Muscle layer of duodenum (tissue), 2 donors: ENCODE measurements around the gene CTPS1.

Experiments
- H3K27ac ChIP-seq: one replicate; pipeline ENCODE4 v1.7.0; 2013; ENCODE audit warnings: mild to moderate bottlenecking, low read length
- H3K27me3 ChIP-seq: one replicate; pipeline ENCODE4 v1.7.0; 2013; ENCODE audit warnings: low read depth, mild to moderate bottlenecking, control low read depth, low read length
- H3K36me3 ChIP-seq, 2 donors: one replicate each; pipeline ENCODE4 v1.7.0; 2013; ENCODE audit warnings: low read length in 2 of 2, control low read depth in 1 of 2, mild to moderate bottlenecking in 1 of 2; ENCODE audit not compliant: insufficient read depth in 2 of 2, control insufficient read depth in 1 of 2
- H3K4me1 ChIP-seq, 2 donors: one replicate each; pipeline ENCODE4 v1.7.0; 2013; ENCODE audit warnings: low read length in 2 of 2, mild to moderate bottlenecking in 2 of 2, control low read depth in 1 of 2, moderate library complexity in 1 of 2; ENCODE audit not compliant: insufficient read depth in 2 of 2, control insufficient read depth in 1 of 2
- H3K4me3 ChIP-seq, 2 donors: one replicate each; pipeline ENCODE4 v1.7.0; 2013; ENCODE audit warnings: low read length in 2 of 2, low read depth in 1 of 2, mild to moderate bottlenecking in 1 of 2
- H3K9me3 ChIP-seq, 2 donors: one replicate each; pipeline ENCODE4 v1.7.0; 2013; ENCODE audit warnings: low read length in 2 of 2, control low read depth in 1 of 2, mild to moderate bottlenecking in 1 of 2; ENCODE audit not compliant: control insufficient read depth in 1 of 2
- donor health status: healthy.

CTPS1 gene

DNA sequence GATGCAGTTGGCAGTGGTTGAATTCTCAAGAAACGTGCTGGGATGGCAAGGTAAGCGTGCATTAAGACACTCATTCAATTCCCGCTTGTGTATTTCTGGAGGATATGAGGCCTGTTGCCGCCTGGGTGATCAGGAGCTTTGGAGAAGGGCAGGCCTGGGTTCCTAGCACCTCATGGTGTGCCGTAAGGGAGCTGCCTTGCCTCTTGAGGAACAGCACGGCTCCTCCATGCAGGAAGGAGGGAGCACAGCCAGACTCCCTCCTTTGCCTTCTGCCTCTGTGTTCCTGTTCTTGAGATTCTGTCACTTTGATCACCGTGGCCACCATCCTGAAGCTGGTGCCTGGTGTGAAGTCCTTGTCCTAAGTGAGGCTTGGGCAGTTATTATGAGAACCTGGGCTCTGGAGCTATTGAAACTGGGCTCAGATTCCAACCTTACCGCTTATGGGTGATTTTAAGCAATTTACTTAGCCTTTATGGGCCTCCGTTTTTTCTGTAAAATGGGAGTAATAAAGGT lies 23.7 kb downstream of the CTPS1 start:
- peaks cover 11 to 22% of the 10 kb centered on the region in 2 donors for H3K4me1 ChIP-seq
- H3K4me3 ChIP-seq, result no peak overlapping the region
- no peaks in the 10 kb centered on the region for H3K9me3 ChIP-seq
- no peaks in the 10 kb centered on the region for H3K27me3 ChIP-seq
- peaks cover 47 to 55% of the 10 kb centered on the region in 2 donors for H3K36me3 ChIP-seq
- no peak overlapping the region for H3K27ac ChIP-seq

DNA sequence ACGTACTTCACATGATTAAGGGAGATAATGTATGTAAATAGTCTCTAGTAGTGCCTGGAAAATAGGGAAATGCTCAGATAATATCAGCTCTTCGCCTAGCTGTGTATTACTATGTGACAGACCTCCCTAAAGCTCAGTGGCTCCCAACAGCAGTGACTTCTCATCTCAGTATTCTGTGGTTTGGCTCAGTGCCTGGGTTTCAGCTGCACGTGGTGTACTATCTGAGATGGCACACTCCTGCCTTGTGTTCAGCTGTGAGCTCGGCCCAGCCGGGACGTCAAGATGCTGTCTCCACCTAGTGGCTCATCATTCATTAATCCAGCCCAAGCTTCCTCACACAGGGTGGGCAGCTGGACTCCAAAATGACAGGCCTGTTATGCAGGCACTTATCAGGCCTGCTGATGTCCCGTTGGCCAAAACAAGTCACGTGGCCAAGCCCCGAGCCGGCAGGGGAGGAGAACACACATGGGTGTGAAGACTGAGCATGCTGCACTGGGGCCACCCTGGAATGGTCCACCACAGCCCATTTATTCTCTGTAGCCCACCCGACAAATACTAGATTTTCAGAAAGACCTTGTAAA lies 24.2 kb downstream of the CTPS1 start:
- Histone ChIP-seq H3K27ac (no peak overlapping the region), H3K4me1 (peaks cover 11 to 22% of the 10 kb centered on the region in 2 donors), H3K27me3 (no peaks in the 10 kb centered on the region), H3K9me3 (no peaks in the 10 kb centered on the region), H3K36me3 (peaks cover 49 to 54% of the 10 kb centered on the region in 2 donors), H3K4me3 (no peak overlapping the region)

DNA sequence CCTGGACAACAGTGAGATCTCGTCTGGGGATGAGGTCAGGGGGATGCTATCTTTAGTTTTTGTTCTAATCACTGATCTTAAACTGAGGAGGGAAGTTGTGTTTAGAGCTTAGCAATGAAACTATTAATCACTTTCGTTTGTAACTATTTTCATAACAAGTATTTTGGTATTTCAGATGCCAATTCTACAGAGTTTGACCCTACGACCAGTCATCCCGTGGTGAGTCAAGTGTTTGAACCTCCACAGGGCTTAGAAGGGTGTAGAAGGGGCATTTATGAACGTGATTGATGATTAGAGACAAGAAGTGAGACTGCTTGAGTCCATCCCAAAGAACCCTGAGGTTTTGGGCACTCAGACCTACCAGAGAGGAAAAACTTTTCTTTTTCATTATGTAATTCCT lies 26.4 kb downstream of the CTPS1 start:
- peaks cover 11 to 22% of the 10 kb centered on the region in 2 donors for H3K4me1 ChIP-seq
- H3K4me3 ChIP-seq, result no peak overlapping the region
- H3K36me3 ChIP-seq, result peaks cover 60 to 65% of the 10 kb centered on the region in 2 donors
- no peaks in the 10 kb centered on the region for H3K27me3 ChIP-seq
- no peak overlapping the region for H3K27ac ChIP-seq
- H3K9me3 ChIP-seq, result no peaks in the 10 kb centered on the region

DNA sequence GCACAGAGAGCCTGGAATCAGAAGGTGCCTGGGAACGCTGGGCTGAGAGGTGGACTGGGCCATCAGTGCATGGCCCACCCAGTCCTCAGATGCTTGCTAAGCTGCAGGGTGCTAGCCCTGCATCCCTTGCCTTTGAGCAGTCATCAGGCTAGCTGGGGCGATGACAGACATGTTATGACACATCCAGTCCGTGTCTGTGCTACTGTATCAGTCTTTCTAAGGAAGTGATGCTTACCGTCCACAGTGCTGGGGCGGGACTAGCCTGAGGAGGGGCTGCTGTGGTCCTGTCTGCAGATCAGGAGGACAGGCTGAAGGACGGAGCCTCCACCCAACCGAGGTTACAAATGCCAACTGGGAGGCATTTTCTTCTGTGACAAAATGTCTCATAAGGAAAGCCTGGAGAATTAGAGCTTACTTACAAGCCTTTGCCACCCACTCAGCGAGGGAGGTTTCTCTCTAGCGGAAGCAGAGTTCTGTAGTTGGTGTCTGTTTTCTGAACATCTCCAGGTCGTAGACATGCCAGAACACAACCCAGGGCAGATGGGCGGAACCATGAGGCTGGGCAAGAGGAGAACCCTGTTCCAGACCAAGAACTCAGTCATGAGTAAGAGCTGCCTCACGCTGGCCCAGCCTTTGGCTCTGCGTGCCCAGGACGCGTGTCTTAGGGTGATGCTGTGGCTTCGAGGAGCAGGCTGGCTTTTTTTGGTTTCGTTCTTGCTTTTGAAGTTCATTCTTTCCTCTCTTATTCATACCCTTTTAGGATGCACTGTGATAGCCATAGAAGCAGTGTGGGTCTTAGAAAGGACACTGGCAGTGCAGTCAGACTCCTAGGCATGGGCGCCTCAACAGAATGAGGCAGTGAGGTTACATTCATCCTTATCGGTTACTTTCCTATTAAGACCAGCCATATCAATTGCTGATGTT lies 27.7 kb downstream of the CTPS1 start:
- H3K9me3 ChIP-seq, result no peaks in the 10 kb centered on the region
- no peaks in the 10 kb centered on the region for H3K27me3 ChIP-seq
- H3K36me3 ChIP-seq, result peaks cover 66 to 67% of the 10 kb centered on the region in 2 donors

DNA sequence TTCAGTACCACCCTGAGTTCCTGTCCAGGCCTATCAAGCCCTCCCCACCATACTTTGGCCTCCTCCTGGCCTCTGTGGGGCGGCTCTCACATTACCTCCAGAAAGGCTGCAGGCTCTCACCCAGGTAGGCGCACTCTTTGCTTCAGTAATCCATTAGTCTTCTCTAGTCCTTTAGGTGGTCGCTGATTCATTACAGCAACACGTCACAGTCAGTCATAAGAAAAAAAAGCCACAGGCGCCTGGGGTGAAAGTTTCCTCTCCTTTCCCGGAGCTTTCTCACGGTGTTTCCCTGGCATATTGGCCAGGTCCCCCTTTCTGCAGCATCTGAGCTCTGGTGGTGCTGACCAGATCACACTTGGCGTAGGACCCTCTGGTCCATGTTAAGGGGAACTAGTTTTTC lies 30.0 kb downstream of the CTPS1 start:
- Histone ChIP-seq H3K4me3 (no peak overlapping the region), H3K36me3 (peaks cover 67 to 69% of the 10 kb centered on the region in 2 donors), H3K27me3 (no peaks in the 10 kb centered on the region), H3K4me1 (no peaks in the 10 kb centered on the region), H3K27ac (no peak overlapping the region), H3K9me3 (no peaks in the 10 kb centered on the region)

More for the DNA sequence above, 27.7 kb downstream of the CTPS1 start:
- H3K4me3 ChIP-seq, result no peak overlapping the region
- H3K4me1 ChIP-seq, result peaks cover 11 to 18% of the 10 kb centered on the region in 2 donors
- H3K27ac ChIP-seq, result no peak overlapping the region

DNA sequence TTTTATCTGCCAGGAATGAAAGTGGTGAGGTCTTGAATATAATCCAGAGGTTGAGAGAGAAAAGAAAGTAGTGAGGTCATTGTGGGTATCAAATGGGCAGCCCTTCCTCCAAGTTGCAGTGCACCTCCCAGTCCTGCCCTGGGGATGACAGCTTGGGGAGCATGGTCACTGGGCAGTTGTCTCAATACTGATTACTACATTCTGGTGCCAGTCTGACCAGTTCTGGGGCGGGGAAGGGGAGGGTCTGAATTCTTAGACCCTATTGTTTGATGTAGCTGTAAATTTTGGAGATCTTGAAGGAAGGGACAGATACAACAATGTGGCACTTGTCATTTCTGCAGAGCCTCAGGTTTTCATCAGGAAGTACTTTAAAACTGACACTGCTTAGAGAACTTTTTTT lies 30.8 kb downstream of the CTPS1 start:
- H3K9me3 ChIP-seq, result no peaks in the 10 kb centered on the region
- peaks cover 67 to 69% of the 10 kb centered on the region in 2 donors for H3K36me3 ChIP-seq
- no peak overlapping the region for H3K27ac ChIP-seq
- H3K27me3 ChIP-seq, result no peaks in the 10 kb centered on the region
- H3K4me3 ChIP-seq, result no peak overlapping the region
- H3K4me1 ChIP-seq, result peaks cover 0 to 3% of the 10 kb centered on the region in 2 donors

DNA sequence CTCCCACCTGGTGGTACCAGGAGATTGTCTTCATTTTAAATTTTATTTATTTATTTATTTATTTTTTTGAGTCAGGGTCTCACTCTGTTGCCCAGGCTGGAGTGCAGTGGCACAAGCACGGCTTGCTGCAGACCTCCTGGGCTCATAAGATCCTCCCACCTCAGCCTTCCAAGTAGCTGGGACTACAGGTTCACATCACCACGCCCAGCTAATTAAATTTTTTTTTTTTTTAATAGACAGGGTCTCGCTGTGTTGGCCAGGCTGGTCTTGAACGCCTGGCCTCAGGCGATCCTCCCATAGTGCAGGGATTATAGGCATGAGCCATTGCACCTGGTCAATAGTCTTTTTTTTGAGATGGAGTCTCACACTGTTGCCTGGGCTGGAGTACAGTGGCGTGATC lies 33.5 kb downstream of the CTPS1 start:
- Histone ChIP-seq H3K4me1 (peaks cover 0 to 8% of the 10 kb centered on the region in 2 donors), H3K27ac (no peak overlapping the region), H3K9me3 (no peaks in the 10 kb centered on the region), H3K4me3 (no peak overlapping the region), H3K36me3 (peaks cover 45 to 54% of the 10 kb centered on the region in 2 donors), H3K27me3 (no peaks in the 10 kb centered on the region)

DNA sequence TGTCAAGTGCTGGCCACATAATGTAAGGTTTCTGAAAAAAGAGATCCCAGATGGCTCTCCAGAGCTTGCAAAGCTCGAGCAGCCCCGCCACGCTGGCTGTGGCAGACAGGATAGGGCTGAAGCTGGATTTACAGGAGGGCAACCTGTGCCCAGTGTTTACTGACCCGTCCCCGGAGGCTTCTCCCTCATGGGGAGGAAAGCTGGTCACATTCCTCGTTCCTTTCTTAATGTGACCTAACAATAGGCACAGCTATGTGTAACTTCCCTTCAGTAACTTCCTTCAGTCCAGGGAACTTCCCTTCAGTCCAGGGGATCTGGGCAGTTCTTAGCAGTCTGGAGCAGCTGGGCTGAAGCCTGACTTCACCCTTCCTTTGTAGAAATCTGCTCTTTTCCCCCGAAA lies 34.3 kb downstream of the CTPS1 start:
- H3K9me3 ChIP-seq, result no peaks in the 10 kb centered on the region
- peaks cover 0 to 8% of the 10 kb centered on the region in 2 donors for H3K4me1 ChIP-seq
- H3K27ac ChIP-seq, result no peak overlapping the region
- no peaks in the 10 kb centered on the region for H3K27me3 ChIP-seq
- H3K36me3 ChIP-seq, result peaks cover 38 to 52% of the 10 kb centered on the region in 2 donors
- H3K4me3 ChIP-seq, result no peak overlapping the region

DNA sequence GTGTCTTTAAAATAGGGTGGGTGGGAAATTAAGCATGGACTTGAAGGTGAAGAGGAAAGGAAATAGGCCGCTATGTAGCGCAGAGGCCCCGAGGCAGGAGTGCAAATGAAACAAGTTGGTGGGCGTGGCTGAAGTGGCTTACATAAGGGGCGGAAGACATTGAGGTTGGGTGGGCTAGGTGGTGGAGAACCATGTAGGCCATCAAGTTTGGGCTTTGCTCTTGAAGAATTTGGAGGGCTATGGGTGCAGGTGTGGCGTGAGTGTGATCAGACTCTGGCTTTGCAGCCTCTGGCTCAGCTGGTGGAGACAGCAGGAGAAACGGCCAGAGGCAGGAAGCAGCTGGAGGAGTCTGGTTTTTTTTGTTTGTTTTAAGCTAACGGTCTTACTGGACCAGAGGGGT lies 35.4 kb downstream of the CTPS1 start:
- H3K27ac ChIP-seq, result no peak overlapping the region
- peaks cover 27 to 42% of the 10 kb centered on the region in 2 donors for H3K36me3 ChIP-seq

DNA sequence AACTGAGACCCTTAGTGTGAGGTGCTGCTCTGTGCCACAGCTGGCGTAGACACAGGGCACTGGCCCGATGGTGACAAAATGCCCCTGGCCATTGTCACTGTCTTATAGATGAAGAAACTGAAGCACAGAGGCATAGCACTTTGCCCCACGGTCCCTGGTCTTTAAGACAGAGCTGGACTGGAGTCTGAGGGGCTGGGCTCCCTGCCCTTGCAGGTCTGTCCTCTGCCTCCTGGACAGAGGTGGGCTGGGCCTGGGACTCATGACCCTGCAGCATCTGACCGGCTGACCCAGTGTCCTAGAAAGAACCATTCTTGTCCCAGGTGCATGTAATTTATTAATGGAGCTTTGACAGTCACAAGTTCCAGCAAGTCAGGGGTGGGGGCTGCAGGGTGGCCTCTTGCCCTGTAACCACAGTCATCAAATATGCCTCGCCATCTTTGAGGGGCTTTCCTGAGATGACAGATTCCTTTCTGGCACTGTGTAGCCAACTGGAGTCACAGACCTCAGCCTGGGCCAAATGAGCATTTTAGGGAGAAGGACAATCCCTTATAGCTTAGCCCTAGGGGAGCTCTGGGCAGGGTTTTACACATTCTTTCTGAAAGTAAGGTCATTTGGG lies 35.9 kb downstream of the CTPS1 start:
- Histone ChIP-seq H3K27ac (no peak overlapping the region), H3K27me3 (no peaks in the 10 kb centered on the region), H3K36me3 (peaks cover 22 to 37% of the 10 kb centered on the region in 2 donors)

More for the DNA sequence above, 35.4 kb downstream of the CTPS1 start:
- H3K9me3 ChIP-seq, result no peaks in the 10 kb centered on the region
- no peaks in the 10 kb centered on the region for H3K27me3 ChIP-seq
- H3K4me3 ChIP-seq, result no peak overlapping the region
- H3K4me1 ChIP-seq, result peaks cover 0 to 8% of the 10 kb centered on the region in 2 donors

DNA sequence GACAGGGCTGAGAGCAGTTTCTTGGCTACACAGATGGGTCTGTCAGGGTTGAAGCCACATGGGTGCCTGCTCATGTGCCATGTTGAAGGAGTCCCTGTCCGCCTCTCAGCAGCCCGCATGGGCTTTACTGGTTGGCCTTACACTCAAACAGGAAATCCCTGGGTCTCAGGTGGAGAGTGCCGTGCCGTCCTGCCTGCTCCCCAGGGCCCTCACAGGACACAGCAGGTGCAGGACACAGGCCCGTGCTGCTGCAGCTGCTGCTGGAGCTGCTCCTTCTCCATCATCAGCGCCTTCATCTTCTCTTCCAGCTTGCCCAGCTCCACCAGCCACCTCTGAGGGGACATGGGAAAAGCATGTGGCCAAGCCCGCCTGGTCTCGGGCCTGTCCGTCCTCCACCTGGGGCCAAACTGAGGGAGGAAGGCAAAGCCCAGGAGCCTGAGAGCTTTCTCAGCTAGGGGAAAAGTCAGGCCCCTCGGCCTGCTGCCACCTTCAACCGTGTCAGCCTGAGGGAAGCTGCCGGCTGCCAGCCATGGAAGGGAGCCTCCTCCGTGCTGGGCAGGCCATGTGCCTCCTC lies 36.5 kb downstream of the CTPS1 start:
- peaks cover 0 to 8% of the 10 kb centered on the region in 2 donors for H3K4me1 ChIP-seq
- H3K27ac ChIP-seq, result no peak overlapping the region
- peaks cover 17 to 31% of the 10 kb centered on the region in 2 donors for H3K36me3 ChIP-seq
- no peak overlapping the region for H3K4me3 ChIP-seq
- no peaks in the 10 kb centered on the region for H3K9me3 ChIP-seq
- H3K27me3 ChIP-seq, result no peaks in the 10 kb centered on the region

More for the DNA sequence above, 35.9 kb downstream of the CTPS1 start:
- Histone ChIP-seq H3K4me1 (peaks cover 0 to 8% of the 10 kb centered on the region in 2 donors), H3K9me3 (no peaks in the 10 kb centered on the region), H3K4me3 (no peak overlapping the region)
